GM12892 (cell line): ENCODE data around the gene TMC7.

Source experiments
- POLR2A ChIP-seq: IDR thresholded peaks from 2 replicates; pipeline ENCODE4 v1.6.1; 2011; ENCODE audit warnings: low read depth, low read length, control low read depth
- POLR2AphosphoS5 ChIP-seq: IDR thresholded peaks from 2 replicates; pipeline ENCODE4 v1.6.1; 2011; ENCODE audit warnings: low read depth, low read length, control low read depth
- TAF1 ChIP-seq: IDR thresholded peaks from 2 replicates; pipeline ENCODE4 v1.6.1; 2011; ENCODE audit warnings: low read depth, mild to moderate bottlenecking, control low read depth, low read length, borderline replicate concordance

- TF ChIP-seq POLR2A: no peak
- no peak for TF ChIP-seq TAF1
- no peak for TF ChIP-seq POLR2AphosphoS5
These were observed 37.0 kb downstream of the TMC7 start for GRCh38 chr16:19020689-19021088.
